HEK293 (cell line): ENCODE data around the gene CD274.

Experiments used
- ATF2 ChIP-seq: fragments of 450-650 bp; formaldehyde crosslinking; IDR thresholded peaks from 2 replicates; pipeline ENCODE4 v1.5.1; 2016; ENCODE audit warnings: missing biosample characterization, missing genetic modification characterization, low read depth
- CTCF ChIP-seq: fragments of 450-650 bp; formaldehyde crosslinking; IDR thresholded peaks from 2 replicates; pipeline ENCODE4 v1.5.1; 2016; ENCODE audit warnings: missing biosample characterization, missing genetic modification characterization
- GFI1B ChIP-seq: fragments of 450-650 bp; formaldehyde crosslinking; IDR thresholded peaks from 2 replicates; pipeline ENCODE4 v1.5.1; 2016; ENCODE audit warnings: missing biosample characterization, missing genetic modification characterization
- MZF1 ChIP-seq: fragments of 450-650 bp; formaldehyde crosslinking; IDR thresholded peaks from 2 replicates; pipeline ENCODE4 v1.5.1; 2017; ENCODE audit warnings: missing biosample characterization, missing genetic modification characterization, borderline replicate concordance
- REST ChIP-seq: fragments of 450-650 bp; formaldehyde crosslinking; IDR thresholded peaks from 2 replicates; pipeline ENCODE4 v1.5.1; 2016; ENCODE audit warnings: missing biosample characterization, missing genetic modification characterization
- SETDB1 ChIP-seq: IDR thresholded peaks from one replicate; pipeline ENCODE4 v1.6.1; 2017; ENCODE audit warnings: mild to moderate bottlenecking, low read length, moderate library complexity, mixed read lengths; ENCODE audit not compliant: insufficient read length
- ZBTB8A ChIP-seq: fragments of 450-650 bp; formaldehyde crosslinking; IDR thresholded peaks from 2 replicates; pipeline ENCODE4 v1.5.1; 2016; ENCODE audit warnings: missing biosample characterization, missing genetic modification characterization
- ZFP41 ChIP-seq: fragments of 450-650 bp; formaldehyde crosslinking; IDR thresholded peaks from 2 replicates; pipeline ENCODE4 v1.5.1; 2016; ENCODE audit warnings: missing biosample characterization, missing genetic modification characterization, borderline replicate concordance
- ZNF449 ChIP-seq: fragments of 450-650 bp; formaldehyde crosslinking; IDR thresholded peaks from 2 replicates; pipeline ENCODE4 v1.5.1; 2017; ENCODE audit warnings: missing biosample characterization, mild to moderate bottlenecking, missing genetic modification characterization, moderate library complexity
- ZNF580 ChIP-seq: fragments of 450-650 bp; formaldehyde crosslinking; IDR thresholded peaks from 2 replicates; pipeline ENCODE4 v1.5.1; 2016; ENCODE audit warnings: missing biosample characterization, missing genetic modification characterization
- ZNF626 ChIP-seq: fragments of 450-650 bp; sonication (Bioruptor Pico); formaldehyde crosslinking; IDR thresholded peaks from 2 replicates; pipeline ENCODE4 v1.5.1; 2018; ENCODE audit warnings: missing biosample characterization, missing genetic modification characterization, inconsistent platforms

GRCh38 chr9:5408596-5408995 is 41.7 kb upstream of the CD274 start:
- no peak for TF ChIP-seq CTCF (tag by site-specific recombination)
- no peak for TF ChIP-seq MZF1 (tag by site-specific recombination)
- TF ChIP-seq REST (tag by site-specific recombination) = no peak
- TF ChIP-seq ZNF626 (tag by site-specific recombination) = no peak
- no peak for TF ChIP-seq ZNF449 (tag by site-specific recombination)
- TF ChIP-seq GFI1B = no peak
- peak; percentile 72 for TF ChIP-seq SETDB1
- no peak for TF ChIP-seq ZBTB8A (tag by site-specific recombination)
- TF ChIP-seq ZFP41 (tag by site-specific recombination) = no peak
- TF ChIP-seq ZNF580 = no peak
- TF ChIP-seq ATF2 = no peak
